ENCODE measurements around the gene WNT1.
A peak's percentile ranks its signal among the peaks of the same experiment; 100 is the strongest.

Gene WNT1

DNA sequence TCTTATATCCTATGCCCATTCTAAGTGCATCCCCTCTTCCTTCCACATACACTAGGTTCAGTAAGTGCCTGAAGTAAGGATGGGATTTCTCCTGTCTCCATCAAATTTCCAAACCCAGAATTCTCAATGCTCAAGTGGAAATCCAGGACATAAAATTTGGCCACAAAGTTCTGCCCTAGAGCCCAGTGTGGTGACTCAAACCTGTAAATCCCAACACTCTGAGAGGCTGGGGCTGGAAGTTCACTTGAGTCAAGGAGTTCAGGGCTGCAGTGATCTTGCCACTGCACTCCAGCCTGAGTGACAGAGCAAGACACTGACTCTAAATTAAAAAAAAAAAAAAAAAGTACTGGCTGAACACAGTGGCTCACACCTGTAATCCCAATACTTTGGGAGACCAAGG is 16.3 kb upstream of the WNT1 start:
- DNase-seq (ENCODE audit: low read depth, low spot score): no peak
- ChIA-PET CTCF (interaction anchor here (0.9 to 40.7 kb wide), 6 partner anchors 8 to 109 kb away, joined by 3 to 1340 read pairs (median 4); partner anchors contain the start of genes DDN and WNT1), POLR2A (no interaction called here)
- no peak overlapping the region for H3K4me3 ChIP-seq (ENCODE audit: low read depth, low read length)
- TF ChIP-seq, protein P1, sequence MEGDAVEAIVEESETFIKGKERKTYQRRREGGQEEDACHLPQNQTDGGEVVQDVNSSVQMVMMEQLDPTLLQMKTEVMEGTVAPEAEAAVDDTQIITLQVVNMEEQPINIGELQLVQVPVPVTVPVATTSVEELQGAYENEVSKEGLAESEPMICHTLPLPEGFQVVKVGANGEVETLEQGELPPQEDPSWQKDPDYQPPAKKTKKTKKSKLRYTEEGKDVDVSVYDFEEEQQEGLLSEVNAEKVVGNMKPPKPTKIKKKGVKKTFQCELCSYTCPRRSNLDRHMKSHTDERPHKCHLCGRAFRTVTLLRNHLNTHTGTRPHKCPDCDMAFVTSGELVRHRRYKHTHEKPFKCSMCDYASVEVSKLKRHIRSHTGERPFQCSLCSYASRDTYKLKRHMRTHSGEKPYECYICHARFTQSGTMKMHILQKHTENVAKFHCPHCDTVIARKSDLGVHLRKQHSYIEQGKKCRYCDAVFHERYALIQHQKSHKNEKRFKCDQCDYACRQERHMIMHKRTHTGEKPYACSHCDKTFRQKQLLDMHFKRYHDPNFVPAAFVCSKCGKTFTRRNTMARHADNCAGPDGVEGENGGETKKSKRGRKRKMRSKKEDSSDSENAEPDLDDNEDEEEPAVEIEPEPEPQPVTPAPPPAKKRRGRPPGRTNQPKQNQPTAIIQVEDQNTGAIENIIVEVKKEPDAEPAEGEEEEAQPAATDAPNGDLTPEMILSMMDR (IDR thresholded peaks at IDR 0.05; ENCODE audit: insufficient read depth, low read length, missing control alignments): no peak

DNA sequence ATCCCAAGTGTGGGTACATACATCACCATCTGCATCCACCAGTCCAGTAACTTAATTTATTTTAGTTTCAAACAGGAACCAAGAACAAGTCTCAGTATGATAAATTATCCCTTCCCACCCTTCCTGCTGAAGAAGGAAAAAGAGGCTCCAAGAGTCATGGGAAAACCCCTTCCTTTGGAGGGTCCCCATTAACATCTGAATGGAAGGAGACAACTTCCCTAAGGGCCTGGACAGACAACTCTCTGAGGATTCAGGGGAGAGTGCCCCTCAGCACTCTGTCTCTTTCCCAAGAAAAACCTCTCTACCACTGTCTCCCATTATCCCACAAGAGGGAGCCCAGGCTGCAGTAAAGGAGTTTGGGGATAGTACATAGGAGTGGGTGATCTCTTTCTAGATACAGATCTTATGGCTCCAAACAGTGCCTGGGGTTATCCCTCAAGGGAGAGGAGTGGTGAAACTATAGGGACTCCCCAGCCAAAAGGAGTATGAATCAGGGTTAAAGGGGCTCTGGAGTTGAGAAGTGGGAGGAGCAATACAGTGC is 12.8 kb upstream of the WNT1 start:
- no peak for DNase-seq (ENCODE audit: low read depth, low spot score)
- ChIA-PET POLR2A (no interaction called here), CTCF (interaction anchor here (0.7 to 40.7 kb wide), 3 partner anchors 28 to 112 kb away, joined by 3 to 1340 read pairs (median 4); partner anchors contain the start of genes DDN and WNT1)
- TF ChIP-seq, protein P1 (IDR thresholded peaks at IDR 0.05; ENCODE audit: insufficient read depth, low read length, missing control alignments): peak; percentile 60
- no peak overlapping the region for H3K4me3 ChIP-seq (ENCODE audit: low read depth, low read length)

DNA sequence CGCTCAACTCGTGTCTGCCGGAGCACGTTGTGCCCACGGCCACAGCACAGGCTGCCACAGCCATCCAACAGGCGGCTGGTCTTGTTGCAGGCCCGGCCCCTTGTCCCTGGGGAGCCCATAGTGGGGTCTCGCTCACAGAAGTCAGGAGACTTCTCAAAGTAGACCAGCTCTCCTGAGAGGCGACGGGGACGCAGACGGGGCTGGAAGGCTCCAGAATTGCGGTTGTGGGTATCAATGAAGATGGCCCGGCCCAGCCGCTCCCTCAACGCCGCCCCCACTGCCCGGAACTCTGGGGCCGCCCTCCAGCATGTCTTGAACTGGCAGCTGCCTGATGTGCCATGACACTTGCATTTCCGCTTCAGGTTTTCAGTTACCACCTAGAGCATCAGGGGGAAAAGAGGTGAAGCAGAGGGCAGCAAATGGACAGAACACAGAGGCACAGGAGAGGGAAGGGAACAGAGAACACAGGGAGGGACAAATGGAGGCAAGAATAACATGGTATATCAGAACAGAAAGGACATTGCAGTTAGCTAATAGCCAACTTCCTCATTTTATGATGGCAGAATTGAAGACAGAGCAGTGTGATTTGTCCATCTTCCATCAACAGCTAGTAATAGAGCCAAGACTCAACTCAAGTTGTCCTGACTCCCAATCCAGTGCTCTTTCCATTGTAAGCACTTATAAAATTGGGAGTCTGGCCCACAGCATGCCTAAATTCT is 11.8 kb upstream of the WNT1 start:
- ChIA-PET POLR2A (interaction anchor here (0.9 kb wide), 1 partner anchor 22 kb away, joined by 3 read pairs; no protein-coding TSS in a partner anchor), CTCF (interaction anchor here (0.7 to 40.7 kb wide), 6 partner anchors 8 to 113 kb away, joined by 3 to 1340 read pairs (median 6); partner anchors contain the start of genes ARF3, DDN and WNT1)
- TF ChIP-seq, protein P1 (IDR thresholded peaks at IDR 0.05; ENCODE audit: insufficient read depth, low read length, missing control alignments): no peak
- H3K4me3 ChIP-seq (ENCODE audit: low read depth, low read length): no peak overlapping the region
- DNase-seq (ENCODE audit: low read depth, low spot score): no peak

GRCh38 chr12:48967991-48968390 is 10.1 kb upstream of the WNT1 start:
- DNase-seq (ENCODE audit: low read depth, low spot score): no peak
- ChIA-PET POLR2A (no interaction called here), CTCF (interaction anchor here (0.6 to 40.7 kb wide), 5 partner anchors 9 to 125 kb away, joined by 3 to 1340 read pairs (median 16); partner anchors contain the start of genes ARF3, DDN, DDX23 and WNT1)
- TF ChIP-seq, protein P1 (IDR thresholded peaks at IDR 0.05; ENCODE audit: insufficient read depth, low read length, missing control alignments): no peak
- no peak overlapping the region for H3K4me3 ChIP-seq (ENCODE audit: low read depth, low read length)

GRCh38 chr12:48968467-48968866 is 9.7 kb upstream of the WNT1 start:
- ChIA-PET CTCF (interaction anchor here (0.6 to 40.7 kb wide), 6 partner anchors 10 to 124 kb away, joined by 3 to 1340 read pairs (median 15); partner anchors contain the start of genes ARF3, DDN, DDX23 and WNT1), POLR2A (no interaction called here)
- TF ChIP-seq, protein P1 (IDR thresholded peaks at IDR 0.05; ENCODE audit: insufficient read depth, low read length, missing control alignments): no peak
- H3K4me3 ChIP-seq (ENCODE audit: low read depth, low read length): no peak overlapping the region
- no peak for DNase-seq (ENCODE audit: low read depth, low spot score)

GRCh38 chr12:48969160-48969771 is 8.9 kb upstream of the WNT1 start:
- TF ChIP-seq, protein P1 (IDR thresholded peaks at IDR 0.05; ENCODE audit: insufficient read depth, low read length, missing control alignments): no peak
- H3K4me3 ChIP-seq (ENCODE audit: low read depth, low read length): no peak overlapping the region
- CTCF ChIA-PET: interaction anchor here (0.7 to 40.7 kb wide), 7 partner anchors 7 to 116 kb away, joined by 3 to 1340 read pairs (median 14); partner anchors contain the start of genes ARF3, DDN, DDX23 and WNT1
- POLR2A ChIA-PET: no interaction called here
- DNase-seq (ENCODE audit: low read depth, low spot score): no peak

Measured in AG04449 (cell line).